ENCODE results near the gene TENM4. TPM values are rescaled to one million over a fixed set of nuclear protein-coding genes. Genes with fewer than 3 reads are reported as not detected.

The TENM4 gene
- total and polyA plus RNA-seq, 2 of the 8 experiments (the other 6 are each of a cell fraction or from before 2014, with no cell fraction given) = 3.5 to 7.2 TPM

DNA sequence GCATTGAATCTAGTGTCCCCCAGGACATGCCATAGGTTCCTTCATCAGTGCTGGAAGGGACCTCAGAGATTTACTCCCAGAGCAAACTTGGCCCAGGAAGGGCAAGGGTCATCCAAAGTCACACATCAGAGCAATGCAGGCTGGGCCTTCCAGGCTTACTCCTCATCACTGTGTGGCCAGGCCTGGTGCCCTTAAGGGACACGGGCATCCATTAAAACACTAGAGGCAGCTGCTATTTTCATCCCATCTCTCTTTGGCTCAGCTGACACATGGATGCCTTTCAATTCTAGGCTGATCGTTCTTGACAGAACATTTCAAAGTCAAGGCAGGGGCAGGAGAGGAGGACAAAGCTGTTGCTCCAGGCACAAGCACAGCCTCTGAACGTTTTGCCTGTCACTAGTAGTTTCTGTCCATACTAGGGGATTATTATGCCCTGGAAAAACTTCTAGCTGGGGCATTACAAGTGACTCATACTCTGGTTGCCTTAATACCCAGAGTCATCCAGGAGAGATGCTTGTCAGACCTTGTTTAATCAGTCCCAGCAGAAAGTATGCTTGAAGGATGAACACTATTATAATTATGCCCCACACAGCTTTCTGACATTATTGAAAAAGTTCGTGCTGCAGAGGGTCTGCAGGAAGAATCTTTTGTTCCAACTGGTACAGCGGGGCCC, 240.3 kb downstream of the TENM4 start:
- Histone ChIP-seq H2AK5ac (ENCODE audit: low read depth, low read length) (no peak overlapping the region), H3K79me1 (ENCODE audit: low read depth, low read length) (no peaks in the 10 kb centered on the region), H3K36me3 (ENCODE audit: control insufficient read depth in 2 of 4, insufficient read depth in 4 of 4, low read length in 3 of 4) (no peaks in the 10 kb centered on the region), H3K27me3 (replicated peaks in 1 of 4; ENCODE audit: control insufficient read depth in 3 of 4, extremely low read depth in 1 of 4, insufficient read depth in 3 of 4, low read length in 3 of 4) (no peaks in the 10 kb centered on the region), H2BK120ac (replicated peaks; ENCODE audit: low read depth, low read length) (no peak overlapping the region), H3K4ac (replicated peaks; ENCODE audit: insufficient read length, low read depth, low read length) (no peak overlapping the region), H2BK15ac (ENCODE audit: low read length) (no peak overlapping the region), H3K56ac (replicated peaks; ENCODE audit: insufficient read length, low read depth, low read length) (no peak overlapping the region), H3K9me3 (ENCODE audit: insufficient read depth in 2 of 2, low read depth in 1 of 2, low read length in 1 of 2) (no peaks in the 10 kb centered on the region), H2AFZ (ENCODE audit: low read length) (no peak overlapping the region), H3K4me3 (ENCODE audit: extremely low read depth in 1 of 4, insufficient read depth in 2 of 4, low read depth in 3 of 4, low read length in 4 of 4) (no peak overlapping the region), H4K20me1 (replicated peaks in 1 of 2; ENCODE audit: control insufficient read depth in 1 of 2, insufficient read depth in 2 of 2, low read length in 2 of 2) (no peaks in the 10 kb centered on the region), H4K91ac (replicated peaks; ENCODE audit: insufficient read length, low read length) (no peak overlapping the region), H2BK20ac (ENCODE audit: low read length) (no peak overlapping the region), H3K23ac (ENCODE audit: insufficient read length) (no peak overlapping the region), H3K23me2 (ENCODE audit: low read depth, low read length) (no peaks in the 10 kb centered on the region), H3K79me2 (ENCODE audit: control insufficient read depth in 1 of 2, insufficient read depth in 2 of 2, low read length in 2 of 2) (no peaks in the 10 kb centered on the region), H4K8ac (ENCODE audit: extremely low read depth, insufficient read depth, low read length) (no peak overlapping the region), H3K4me1 (replicated peaks in 1 of 4; ENCODE audit: control insufficient read depth in 3 of 4, insufficient read depth in 4 of 4, low read length in 3 of 4) (no peaks in the 10 kb centered on the region), H4K5ac (ENCODE audit: insufficient read length, low read depth, low read length) (no peak overlapping the region), H3K27ac (ENCODE audit: low read depth, low read length) (no peak overlapping the region), H2BK5ac (ENCODE audit: low read depth, low read length) (no peak overlapping the region), H3K9ac (replicated peaks in 1 of 4; ENCODE audit: extremely low read depth in 1 of 4, low read depth in 3 of 4, low read length in 3 of 4) (no peak overlapping the region), H3K14ac (ENCODE audit: insufficient read length) (no peak overlapping the region), H2BK12ac (ENCODE audit: low read depth, low read length) (no peak overlapping the region), H3K18ac (ENCODE audit: extremely low read depth, low read length) (no peak overlapping the region), H3K4me2 (ENCODE audit: insufficient read depth in 1 of 2, low read depth in 2 of 2, low read length in 2 of 2) (no peak overlapping the region)
- ChIA-PET CTCF (ENCODE audit: partially characterized antibody) (interaction anchor here (1.1 to 1.4 kb wide), 3 partner anchors 12 to 292 kb away, joined by 3 read pairs; no protein-coding TSS in a partner anchor), POLR2A (ENCODE audit: partially characterized antibody) (no interaction called here)
- TF ChIP-seq POLR2AphosphoS5 (IDR thresholded peaks at IDR 0.05; ENCODE audit: low read depth, low read length) = no peak
- TF ChIP-seq TEAD4 (IDR thresholded peaks at IDR 0.05; ENCODE audit: low read depth, low read length) = no peak
- TF ChIP-seq POLR2A (IDR thresholded peaks at IDR 0.05; ENCODE audit: control extremely low read depth in 1 of 2, low read depth in 2 of 2, low read length in 2 of 2) = no peak
- TF ChIP-seq NRF1 (IDR thresholded peaks at IDR 0.05; ENCODE audit: low read depth, low read length) = no peak
- TF ChIP-seq, protein P1, sequence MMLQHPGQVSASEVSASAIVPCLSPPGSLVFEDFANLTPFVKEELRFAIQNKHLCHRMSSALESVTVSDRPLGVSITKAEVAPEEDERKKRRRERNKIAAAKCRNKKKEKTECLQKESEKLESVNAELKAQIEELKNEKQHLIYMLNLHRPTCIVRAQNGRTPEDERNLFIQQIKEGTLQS (IDR thresholded peaks at IDR 0.05; ENCODE audit: insufficient read depth, low read depth, low read length) = no peak
- TF ChIP-seq CBX8 (IDR thresholded peaks at IDR 0.05; ENCODE audit: borderline replicate concordance, low read depth, low read length) = no peak
- no peak for TF ChIP-seq EP300 (IDR thresholded peaks at IDR 0.05; ENCODE audit: borderline replicate concordance in 1 of 2, low read depth in 2 of 2, low read length in 2 of 2)
- TF ChIP-seq TCF12 (IDR thresholded peaks at IDR 0.05; ENCODE audit: low read depth, low read length) = no peak
- TF ChIP-seq EZH2 (IDR thresholded peaks at IDR 0.05; ENCODE audit: low read depth, low read length, severe bottlenecking) = no peak
- no peak for TF ChIP-seq KDM4A (IDR thresholded peaks at IDR 0.05; ENCODE audit: low read depth, low read length, severe bottlenecking)
- TF ChIP-seq SP4 (IDR thresholded peaks at IDR 0.05; ENCODE audit: low read length) = no peak
- TF ChIP-seq KDM5A (IDR thresholded peaks at IDR 0.05; ENCODE audit: low read length) = no peak
- FAIRE-seq (no peak), DNase-seq (ENCODE audit: low read depth in 1 of 2, low spot score in 2 of 2) (no peak)
- 88% methylated on average over 5 of the region's 5 CpGs; no CpG with 5 or more reads in 1 of the 2 experiments for WGBS, 2 experiments (ENCODE audit: extremely low coverage in 1 of 2, insufficient coverage in 1 of 2, insufficient read length in 1 of 2, insufficient replicate concordance in 2 of 2, low coverage in 1 of 2, low lambda C conversion rate in 2 of 2, missing lambda C conversion rate in 1 of 2)
